Mesenchymal stem cell (in vitro differentiated cells and primary cell): Measurements from ENCODE around the gene TBX10.

ENCODE experiments used
- DNase-seq: peaks from one replicate; pipeline ENCODE4 v3.0.0-alpha.2; 2013
- H2AFZ ChIP-seq: one replicate; pipeline ENCODE4 v1.6.1; 2013; ENCODE audit warnings: low read depth, mild to moderate bottlenecking, control low read depth, inconsistent platforms, low read length, moderate library complexity
- H2AK5ac ChIP-seq: 2 replicates; pipeline ENCODE4 v1.6.1; 2013; ENCODE audit warnings: low read length, moderate library complexity, mild to moderate bottlenecking, inconsistent platforms; ENCODE audit not compliant: severe bottlenecking
- H2BK120ac ChIP-seq: one replicate; pipeline ENCODE4 v1.6.1; 2013; ENCODE audit warnings: low read depth, mild to moderate bottlenecking, inconsistent platforms, low read length, moderate library complexity
- H2BK12ac ChIP-seq, 2 experiments: one replicate each; pipeline ENCODE4 v1.6.1; 2013; ENCODE audit warnings: inconsistent platforms in 2 of 2, low read length in 2 of 2, mild to moderate bottlenecking in 2 of 2, moderate library complexity in 2 of 2, control low read depth in 1 of 2
- H2BK15ac ChIP-seq: one replicate; pipeline ENCODE4 v1.6.1; 2013; ENCODE audit warnings: mild to moderate bottlenecking, low read depth, inconsistent platforms; ENCODE audit not compliant: poor library complexity, severe bottlenecking
- H2BK5ac ChIP-seq: 2 replicates; pipeline ENCODE4 v1.6.1; 2013; ENCODE audit warnings: low read depth, mild to moderate bottlenecking, low read length, control low read depth, inconsistent platforms; ENCODE audit not compliant: poor library complexity, severe bottlenecking
- H3K14ac ChIP-seq, 2 experiments: one replicate each; pipeline ENCODE4 v1.6.1; 2013; ENCODE audit warnings: inconsistent platforms in 2 of 2, low read length in 2 of 2, control low read depth in 1 of 2, mild to moderate bottlenecking in 1 of 2, moderate library complexity in 1 of 2
- H3K18ac ChIP-seq, 2 experiments: one replicate each; pipeline ENCODE4 v1.6.1; 2013; ENCODE audit warnings: inconsistent platforms in 2 of 2, low read length in 2 of 2, control low read depth in 1 of 2, low read depth in 1 of 2, mild to moderate bottlenecking in 1 of 2
- H3K23ac ChIP-seq, 2 experiments: one replicate each; pipeline ENCODE4 v1.6.1; 2013; ENCODE audit warnings: inconsistent platforms in 2 of 2, low read length in 2 of 2, mild to moderate bottlenecking in 2 of 2, moderate library complexity in 2 of 2, control low read depth in 1 of 2
- H3K27ac ChIP-seq: 2 replicates; pipeline ENCODE4 v1.5.1; 2013; ENCODE audit warnings: mild to moderate bottlenecking, moderate library complexity, low read length, control low read depth, inconsistent platforms; ENCODE audit not compliant: poor library complexity, severe bottlenecking
- H3K27me3 ChIP-seq, 2 experiments: 2 replicates each; pipeline versions ENCODE4 v1.6.1 to v1.7.0; 2013; ENCODE audit warnings: low read length in 2 of 2, mild to moderate bottlenecking in 2 of 2, moderate library complexity in 2 of 2, control low read depth in 1 of 2, inconsistent platforms in 1 of 2; ENCODE audit not compliant: control insufficient read depth in 1 of 2, insufficient read depth in 1 of 2
- H3K36me3 ChIP-seq, 2 experiments: 2 replicates each; pipeline versions ENCODE4 v1.6.1 to v1.7.0; 2013; ENCODE audit warnings: low read length in 2 of 2, control low read depth in 1 of 2, inconsistent platforms in 1 of 2, low read depth in 1 of 2, mild to moderate bottlenecking in 1 of 2; ENCODE audit not compliant: insufficient read depth in 2 of 2, control insufficient read depth in 1 of 2
- H3K4ac ChIP-seq, 2 experiments: one replicate each; pipeline ENCODE4 v1.6.1; 2013; ENCODE audit warnings: inconsistent platforms in 2 of 2, low read length in 2 of 2, mild to moderate bottlenecking in 2 of 2, moderate library complexity in 2 of 2, control low read depth in 1 of 2, low read depth in 1 of 2
- H3K4me1 ChIP-seq: 2 replicates; pipeline ENCODE4 v1.6.1; 2013; ENCODE audit warnings: low read depth, low read length, control low read depth; ENCODE audit not compliant: control insufficient read depth, insufficient read depth
- H3K4me2 ChIP-seq: 2 replicates; pipeline ENCODE4 v1.6.1; 2013; ENCODE audit warnings: low read length, mild to moderate bottlenecking, inconsistent platforms; ENCODE audit not compliant: poor library complexity, severe bottlenecking
- H3K4me3 ChIP-seq, 2 experiments: 2 replicates each; pipeline versions ENCODE4 v1.5.1 to v1.7.0; 2013; ENCODE audit warnings: low read length in 2 of 2, mild to moderate bottlenecking in 2 of 2, control low read depth in 1 of 2, low read depth in 1 of 2; ENCODE audit not compliant: insufficient read depth in 1 of 2
- H3K79me1 ChIP-seq: replicated peaks from 2 replicates; pipeline ENCODE4 v1.6.1; 2013; ENCODE audit warnings: mild to moderate bottlenecking, control low read depth, low read length, inconsistent platforms; ENCODE audit not compliant: poor library complexity, severe bottlenecking
- H3K9ac ChIP-seq: 2 replicates; pipeline ENCODE4 v1.7.0; 2013; ENCODE audit warnings: mild to moderate bottlenecking, low read length, moderate library complexity
- H3K9me3 ChIP-seq: 2 replicates; pipeline ENCODE4 v1.7.0; 2013; ENCODE audit warnings: mild to moderate bottlenecking, low read length; ENCODE audit not compliant: control insufficient read depth
- H4K8ac ChIP-seq: one replicate; pipeline ENCODE4 v1.6.1; 2013; ENCODE audit warnings: inconsistent platforms, mild to moderate bottlenecking, low read length, moderate library complexity
- H4K91ac ChIP-seq: one replicate; pipeline ENCODE4 v1.6.1; 2013; ENCODE audit warnings: mild to moderate bottlenecking, low read length, inconsistent platforms
- WGBS: methylation state at CpG from one replicate; pipeline ENCODE4 v1.1.7; 2013; ENCODE audit warnings: mixed read lengths; 5-methylcytosine and 5-hydroxymethylcytosine counted together

The TBX10 gene

GRCh38 chr11:67596753-67597300, 42.7 kb downstream of the TBX10 start:
- H3K4ac ChIP-seq: no peak overlapping the region
- H3K9me3 ChIP-seq: peaks cover 4% of the 10 kb centered on the region
- H3K23ac ChIP-seq: no peak overlapping the region
- no peak overlapping the region for H3K4me3 ChIP-seq
- H3K36me3 ChIP-seq: no peaks in the 10 kb centered on the region
- H3K14ac ChIP-seq: no peak overlapping the region
- peaks cover 12 to 33% of the 10 kb centered on the region in 2 experiments for H3K27me3 ChIP-seq
- H3K4me2 ChIP-seq: no peak overlapping the region
- H3K9ac ChIP-seq: no peak overlapping the region
- no peak overlapping the region for H2AK5ac ChIP-seq
- H2AFZ ChIP-seq: no peak overlapping the region
- no peak for DNase-seq
- H2BK120ac ChIP-seq: no peak overlapping the region
- H4K91ac ChIP-seq: no peak overlapping the region
- H3K79me1 ChIP-seq: no peaks in the 10 kb centered on the region
- H2BK12ac ChIP-seq: no peak overlapping the region
- no peak overlapping the region for H3K27ac ChIP-seq
- no peak overlapping the region for H4K8ac ChIP-seq
- no peaks in the 10 kb centered on the region for H3K4me1 ChIP-seq
- H3K18ac ChIP-seq: no peak overlapping the region
- H2BK5ac ChIP-seq: no peak overlapping the region
- WGBS: 76% methylated on average over 1 of the region's 1 CpG
- no peak overlapping the region for H2BK15ac ChIP-seq

- Histone ChIP-seq H3K4me2 (no peak overlapping the region), H2BK5ac (no peak overlapping the region), H3K4ac (no peak overlapping the region), H3K18ac (no peak overlapping the region), H2AK5ac (no peak overlapping the region), H3K23ac (no peak overlapping the region), H3K9ac (no peak overlapping the region), H3K79me1 (no peaks in the 10 kb centered on the region), H4K8ac (no peak overlapping the region), H3K9me3 (peaks cover 4% of the 10 kb centered on the region), H3K4me1 (no peaks in the 10 kb centered on the region), H2BK120ac (no peak overlapping the region), H2BK12ac (no peak overlapping the region), H2AFZ (no peak overlapping the region), H4K91ac (no peak overlapping the region), H3K27ac (no peak overlapping the region), H2BK15ac (no peak overlapping the region), H3K14ac (no peak overlapping the region), H3K4me3 (no peak overlapping the region), H3K27me3 (peaks cover 0 to 21% of the 10 kb centered on the region in 2 experiments), H3K36me3 (no peaks in the 10 kb centered on the region)
- DNase-seq: no peak
- WGBS: 86% methylated on average over 1 of the region's 3 CpGs
Observed at GRCh38 chr11:67594480-67594879, 45.1 kb downstream of the TBX10 start.

GRCh38 chr11:67593565-67593905, 46.0 kb downstream of the TBX10 start:
- DNase-seq: no peak
- Histone ChIP-seq H2AFZ (no peak overlapping the region), H3K14ac (no peak overlapping the region), H3K4me2 (no peak overlapping the region), H3K27me3 (peaks cover 0 to 13% of the 10 kb centered on the region in 2 experiments), H3K9ac (no peak overlapping the region), H3K4ac (no peak overlapping the region), H3K18ac (no peak overlapping the region), H2BK120ac (no peak overlapping the region), H2BK12ac (no peak overlapping the region), H3K27ac (no peak overlapping the region), H3K4me1 (no peaks in the 10 kb centered on the region), H3K4me3 (no peak overlapping the region), H4K91ac (no peak overlapping the region), H3K79me1 (no peaks in the 10 kb centered on the region), H2AK5ac (no peak overlapping the region), H3K9me3 (peaks cover 4% of the 10 kb centered on the region), H2BK15ac (no peak overlapping the region), H2BK5ac (no peak overlapping the region), H3K36me3 (peaks cover 4 to 7% of the 10 kb centered on the region in 2 experiments), H3K23ac (no peak overlapping the region), H4K8ac (no peak overlapping the region)
- WGBS: 97% methylated on average over 2 of the region's 3 CpGs

- Histone ChIP-seq H3K4me1 (no peaks in the 10 kb centered on the region), H2BK12ac (no peak overlapping the region), H3K27me3 (peaks cover 0 to 13% of the 10 kb centered on the region in 2 experiments), H3K27ac (no peak overlapping the region), H2AK5ac (no peak overlapping the region), H3K14ac (no peak overlapping the region), H3K4ac (no peak overlapping the region), H3K4me2 (no peak overlapping the region), H3K9ac (no peak overlapping the region), H3K18ac (no peak overlapping the region), H3K79me1 (peaks cover 1% of the 10 kb centered on the region), H3K4me3 (no peak overlapping the region), H4K8ac (no peak overlapping the region), H2BK120ac (no peak overlapping the region), H3K9me3 (peaks cover 4% of the 10 kb centered on the region), H4K91ac (no peak overlapping the region), H3K23ac (no peak overlapping the region), H3K36me3 (peaks cover 7% of the 10 kb centered on the region in 2 experiments), H2AFZ (no peak overlapping the region), H2BK5ac (no peak overlapping the region), H2BK15ac (no peak overlapping the region)
- WGBS: 71% methylated on average over 12 of the region's 12 CpGs
- no peak for DNase-seq
Observed at GRCh38 chr11:67592880-67593564, 46.5 kb downstream of the TBX10 start.
